Measurements from ENCODE around the gene TP53INP2. TPM values are rescaled to one million over a fixed set of nuclear protein-coding genes. Genes with fewer than 3 reads are reported as not detected.

Gene TP53INP2
- total and polyA plus RNA-seq, 8 donors = 8.4 to 63.1 (median 26.5) TPM

DNA sequence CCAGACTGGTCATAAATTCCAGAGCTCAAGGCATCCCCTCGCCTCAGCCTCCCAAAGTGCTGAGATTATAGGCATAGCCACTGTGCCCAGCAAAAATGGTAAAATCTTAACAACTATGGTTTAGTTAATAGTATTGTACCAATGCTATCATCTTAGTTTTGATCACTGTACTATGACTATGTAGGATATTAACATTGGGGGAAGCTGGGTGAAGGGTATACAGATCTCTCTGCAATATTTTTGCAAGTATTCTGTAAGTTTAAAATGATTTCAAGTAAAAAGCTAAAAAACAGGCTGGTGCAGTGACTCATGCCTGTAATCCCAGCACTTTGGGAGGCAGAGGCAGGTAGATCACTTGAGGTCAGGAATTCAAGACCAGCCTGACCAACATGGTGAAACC lies 35.0 kb upstream of the TP53INP2 start:
- no peaks in the 10 kb centered on the region for H3K36me3 ChIP-seq
- H3K4me3 ChIP-seq = no peak overlapping the region
- 95 to 100% (median 100%) methylated on average over 1 of the region's 1 CpG for WGBS, 5 donors
- H3K9me3 ChIP-seq = no peaks in the 10 kb centered on the region
- H3K4me1 ChIP-seq = no peaks in the 10 kb centered on the region
- H3K27me3 ChIP-seq = no peaks in the 10 kb centered on the region
- H3K27ac ChIP-seq = no peak overlapping the region
- DNase-seq = no peak
- no peak for TF ChIP-seq POLR2AphosphoS5 (IDR thresholded peaks at IDR 0.05)
- no peak for TF ChIP-seq EP300 (IDR thresholded peaks at IDR 0.05)
- no peak for TF ChIP-seq POLR2A (IDR thresholded peaks at IDR 0.05)
- TF ChIP-seq, protein P1, sequence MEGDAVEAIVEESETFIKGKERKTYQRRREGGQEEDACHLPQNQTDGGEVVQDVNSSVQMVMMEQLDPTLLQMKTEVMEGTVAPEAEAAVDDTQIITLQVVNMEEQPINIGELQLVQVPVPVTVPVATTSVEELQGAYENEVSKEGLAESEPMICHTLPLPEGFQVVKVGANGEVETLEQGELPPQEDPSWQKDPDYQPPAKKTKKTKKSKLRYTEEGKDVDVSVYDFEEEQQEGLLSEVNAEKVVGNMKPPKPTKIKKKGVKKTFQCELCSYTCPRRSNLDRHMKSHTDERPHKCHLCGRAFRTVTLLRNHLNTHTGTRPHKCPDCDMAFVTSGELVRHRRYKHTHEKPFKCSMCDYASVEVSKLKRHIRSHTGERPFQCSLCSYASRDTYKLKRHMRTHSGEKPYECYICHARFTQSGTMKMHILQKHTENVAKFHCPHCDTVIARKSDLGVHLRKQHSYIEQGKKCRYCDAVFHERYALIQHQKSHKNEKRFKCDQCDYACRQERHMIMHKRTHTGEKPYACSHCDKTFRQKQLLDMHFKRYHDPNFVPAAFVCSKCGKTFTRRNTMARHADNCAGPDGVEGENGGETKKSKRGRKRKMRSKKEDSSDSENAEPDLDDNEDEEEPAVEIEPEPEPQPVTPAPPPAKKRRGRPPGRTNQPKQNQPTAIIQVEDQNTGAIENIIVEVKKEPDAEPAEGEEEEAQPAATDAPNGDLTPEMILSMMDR (IDR thresholded peaks at IDR 0.05) = no peak
- intact Hi-C loops (cut with DNase I; ENCODE audit: low total_unique reads) = no loop called here

DNA sequence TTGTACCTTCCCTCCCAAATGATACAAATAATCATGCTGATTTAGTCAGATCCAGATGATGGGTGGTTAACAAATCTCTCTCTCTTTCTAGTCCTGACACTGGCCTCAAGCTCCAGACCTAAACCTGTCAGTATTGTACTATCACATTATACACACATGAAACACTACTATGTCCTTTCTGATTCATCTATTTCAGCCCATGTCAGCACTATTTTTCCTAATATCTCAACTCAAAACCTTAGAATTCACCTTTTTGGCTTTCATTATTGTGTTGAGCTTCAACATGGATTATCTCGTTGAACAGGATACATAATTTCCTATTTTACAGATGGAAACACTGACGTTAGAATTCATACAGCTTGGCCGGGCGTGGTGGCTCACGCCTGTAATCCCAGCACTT lies 30.7 kb upstream of the TP53INP2 start:
- Histone ChIP-seq H3K4me1 (peaks cover 3 to 19% (median 18%) of the 10 kb centered on the region in 4 donors), H3K36me3 (no peaks in the 10 kb centered on the region), H3K9me3 (no peaks in the 10 kb centered on the region), H3K27me3 (no peaks in the 10 kb centered on the region), H3K27ac (no peak overlapping the region), H3K4me3 (no peak overlapping the region)
- DNase-seq = no peak
- TF ChIP-seq, protein P1 (IDR thresholded peaks at IDR 0.05) = no peak
- TF ChIP-seq EP300 (IDR thresholded peaks at IDR 0.05) = no peak
- no peak for TF ChIP-seq POLR2A (IDR thresholded peaks at IDR 0.05)
- no peak for TF ChIP-seq POLR2AphosphoS5 (IDR thresholded peaks at IDR 0.05)
- intact Hi-C loops (cut with DNase I; ENCODE audit: low total_unique reads) = no loop called here
- 86 to 96% (median 93%) methylated on average over 5 of the region's 5 CpGs for WGBS, 5 donors

DNA sequence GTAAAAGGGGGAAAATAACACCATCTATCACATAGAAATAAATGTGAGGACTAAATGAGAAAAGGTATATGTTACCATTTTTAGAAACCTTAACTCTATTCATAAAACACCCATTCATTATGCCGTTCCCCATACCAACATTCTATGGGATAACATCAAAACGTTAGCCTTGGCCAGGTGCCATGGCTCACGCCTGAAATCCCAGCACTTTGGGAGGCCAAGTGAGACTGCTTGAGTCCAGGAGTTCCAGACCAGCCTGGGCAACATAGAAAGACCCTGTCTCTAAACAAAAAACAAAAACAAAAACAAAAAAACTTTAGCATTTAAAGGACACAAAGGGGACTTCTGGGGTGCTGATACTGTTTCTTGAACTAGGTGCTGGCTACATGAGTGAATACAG lies 28.6 kb upstream of the TP53INP2 start:
- H3K27me3 ChIP-seq = no peaks in the 10 kb centered on the region
- H3K27ac ChIP-seq = no peak overlapping the region
- no peaks in the 10 kb centered on the region for H3K36me3 ChIP-seq
- H3K4me3 ChIP-seq = peak overlapping the region in 1 of 4 donors; percentile 99
- peaks cover 3 to 19% (median 18%) of the 10 kb centered on the region in 4 donors for H3K4me1 ChIP-seq
- no peak for DNase-seq
- TF ChIP-seq POLR2AphosphoS5 (IDR thresholded peaks at IDR 0.05) (no peak), EP300 (IDR thresholded peaks at IDR 0.05) (no peak)
- TF ChIP-seq, protein P1 (IDR thresholded peaks at IDR 0.05) = no peak
- no peaks in the 10 kb centered on the region for H3K9me3 ChIP-seq
- WGBS, 5 donors = 20 to 28% (median 21%) methylated on average over 3 of the region's 3 CpGs
- intact Hi-C loops (cut with DNase I; ENCODE audit: low total_unique reads) = no loop called here

DNA sequence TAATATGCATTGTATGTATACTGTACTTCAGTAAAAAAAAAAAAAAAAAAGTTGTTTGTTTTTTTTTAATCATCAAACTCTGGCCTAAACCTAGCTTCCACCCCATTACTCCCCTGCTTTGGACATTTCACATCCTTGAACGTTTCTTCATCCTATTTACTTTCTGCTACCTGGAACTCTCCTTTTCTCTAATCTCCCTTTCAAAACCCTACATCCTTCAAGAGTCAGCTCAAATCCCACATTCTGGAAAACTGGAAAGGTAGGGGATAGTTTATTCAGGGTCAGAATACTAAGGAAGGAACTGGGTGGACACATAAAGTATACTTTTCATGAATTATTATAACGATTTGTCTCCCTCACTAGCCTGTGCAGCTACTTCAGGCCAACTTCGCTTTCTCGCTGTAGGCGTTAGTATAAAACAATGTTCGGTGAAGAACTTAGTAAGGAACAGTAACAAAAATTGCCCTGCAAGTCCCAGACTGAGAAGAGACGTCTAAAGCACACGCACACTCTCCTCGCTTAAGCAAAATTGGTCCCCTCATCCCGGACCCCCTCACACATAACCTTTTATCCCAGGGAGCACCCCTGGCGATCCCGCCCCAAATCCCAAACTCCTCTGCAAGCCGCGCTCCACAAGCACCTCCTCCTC lies 28.0 kb upstream of the TP53INP2 start:
- intact Hi-C loops (cut with DNase I; ENCODE audit: low total_unique reads) = no loop called here
- Histone ChIP-seq H3K9me3 (no peaks in the 10 kb centered on the region), H3K4me1 (peaks cover 3 to 19% (median 18%) of the 10 kb centered on the region in 4 donors), H3K4me3 (peak overlapping the region; percentile 68 to 99 (median 84)), H3K36me3 (no peaks in the 10 kb centered on the region), H3K27ac (peak overlapping the region; percentile 58 to 86 (median 77)), H3K27me3 (no peaks in the 10 kb centered on the region)
- DNase-seq = no peak
- TF ChIP-seq POLR2AphosphoS5 (IDR thresholded peaks at IDR 0.05) (no peak), POLR2A (IDR thresholded peaks at IDR 0.05) (no peak)
- 0 to 1% (median 1%) methylated on average over 14 of the region's 14 CpGs for WGBS, 5 donors
